H9 (cell line): ENCODE data around the gene TRABD. TPM values are rescaled to one million over a fixed set of nuclear protein-coding genes. Genes with fewer than 3 reads are reported as not detected.
A peak's percentile ranks its signal among the peaks of the same experiment; 100 is the strongest.

Experiments
- DNase-seq: peaks from one replicate; pipeline ENCODE4 v3.0.0-alpha.2; 2017
- H2AFZ ChIP-seq: one replicate; pipeline ENCODE4 v1.6.1; 2013; ENCODE audit warnings: mild to moderate bottlenecking, low read length, control low read depth, moderate library complexity
- H2AK5ac ChIP-seq: 2 replicates; pipeline ENCODE4 v1.6.1; 2013; ENCODE audit warnings: low read length, control low read depth, mixed read lengths; ENCODE audit not compliant: insufficient read length
- H2BK120ac ChIP-seq: one replicate; pipeline ENCODE4 v1.6.1; 2013; ENCODE audit warnings: low read depth, mild to moderate bottlenecking, low read length, control low read depth, inconsistent platforms; ENCODE audit not compliant: poor library complexity, severe bottlenecking
- H2BK12ac ChIP-seq: 2 replicates; pipeline ENCODE4 v1.6.1; 2013; ENCODE audit warnings: low read length, control low read depth, mixed read lengths, low read depth; ENCODE audit not compliant: insufficient read length
- H2BK15ac ChIP-seq: 2 replicates; pipeline ENCODE4 v1.6.1; 2013; ENCODE audit warnings: low read depth, low read length, control low read depth
- H2BK20ac ChIP-seq: one replicate; pipeline ENCODE4 v1.6.1; 2013; ENCODE audit warnings: low read depth, mild to moderate bottlenecking, low read length, control low read depth, inconsistent platforms; ENCODE audit not compliant: poor library complexity, severe bottlenecking
- H2BK5ac ChIP-seq: 2 replicates; pipeline ENCODE4 v1.6.1; 2013; ENCODE audit warnings: low read length, control low read depth, mixed read lengths; ENCODE audit not compliant: insufficient read length
- H3K14ac ChIP-seq: 2 replicates; pipeline ENCODE4 v1.6.1; 2013; ENCODE audit warnings: low read length, control low read depth; ENCODE audit not compliant: insufficient read depth
- H3K18ac ChIP-seq: 2 replicates; pipeline ENCODE4 v1.6.1; 2013; ENCODE audit warnings: low read depth, mild to moderate bottlenecking, mixed read lengths, low read length, control low read depth; ENCODE audit not compliant: insufficient read length
- H3K23ac ChIP-seq: 2 replicates; pipeline ENCODE4 v1.6.1; 2013; ENCODE audit warnings: low read length, control low read depth, mixed read lengths, low read depth; ENCODE audit not compliant: insufficient read length
- H3K23me2 ChIP-seq: 2 replicates; pipeline ENCODE4 v1.6.1; 2013; ENCODE audit warnings: low read depth, mild to moderate bottlenecking, mixed read lengths, low read length, control low read depth; ENCODE audit not compliant: insufficient read length, poor library complexity, severe bottlenecking
- H3K27ac ChIP-seq: 2 replicates; pipeline ENCODE4 v1.5.1; 2013; ENCODE audit warnings: low read length, control low read depth, mixed read lengths, low read depth; ENCODE audit not compliant: insufficient read length
- H3K27me3 ChIP-seq: 2 replicates; pipeline ENCODE4 v1.6.1; 2013; ENCODE audit warnings: low read length, control low read depth, inconsistent platforms; ENCODE audit not compliant: insufficient read depth
- H3K4ac ChIP-seq: 2 replicates; pipeline ENCODE4 v1.6.1; 2013; ENCODE audit warnings: low read depth, mild to moderate bottlenecking, control low read depth, inconsistent platforms, low read length, moderate library complexity
- H3K4me1 ChIP-seq: 2 replicates; pipeline ENCODE4 v1.6.1; 2013; ENCODE audit warnings: low read length, control low read depth, inconsistent platforms; ENCODE audit not compliant: insufficient read depth
- H3K4me2 ChIP-seq: 2 replicates; pipeline ENCODE4 v1.6.1; 2013; ENCODE audit warnings: low read length, control low read depth, mixed read lengths; ENCODE audit not compliant: insufficient read length, insufficient read depth
- H3K56ac ChIP-seq: 2 replicates; pipeline ENCODE4 v1.6.1; 2013; ENCODE audit warnings: low read depth, mild to moderate bottlenecking, mixed read lengths, low read length, control low read depth; ENCODE audit not compliant: insufficient read length
- H3K79me1 ChIP-seq: 2 replicates; pipeline ENCODE4 v1.6.1; 2013; ENCODE audit warnings: low read depth, mild to moderate bottlenecking, moderate library complexity, low read length, control low read depth, inconsistent platforms; ENCODE audit not compliant: insufficient read depth, poor library complexity, severe bottlenecking
- H3K79me2 ChIP-seq: 2 replicates; pipeline ENCODE4 v1.6.1; 2013; ENCODE audit warnings: low read length, control low read depth, inconsistent platforms; ENCODE audit not compliant: insufficient read depth
- H3K9ac ChIP-seq: 2 replicates; pipeline ENCODE4 v1.6.1; 2013; ENCODE audit warnings: low read length, control low read depth, mixed read lengths; ENCODE audit not compliant: insufficient read length; ENCODE audit errors: extremely low read depth
- H3K9me3 ChIP-seq: one replicate; pipeline ENCODE4 v1.6.1; 2013; ENCODE audit warnings: low read depth, low read length, inconsistent platforms; ENCODE audit not compliant: control insufficient read depth
- H3T11ph ChIP-seq: one replicate; pipeline ENCODE4 v1.6.1; 2013; ENCODE audit warnings: mild to moderate bottlenecking, low read length, control low read depth, inconsistent platforms
- H4K20me1 ChIP-seq: one replicate; pipeline ENCODE4 v1.6.1; 2013; ENCODE audit not compliant: control insufficient read depth, insufficient read length, insufficient read depth
- H4K5ac ChIP-seq: 2 replicates; pipeline ENCODE4 v1.6.1; 2013; ENCODE audit warnings: low read depth, mild to moderate bottlenecking, mixed read lengths, low read length, control low read depth; ENCODE audit not compliant: insufficient read length
- H4K8ac ChIP-seq: replicated peaks from 2 replicates; pipeline ENCODE4 v1.6.1; 2013; ENCODE audit warnings: low read length, control low read depth, mixed read lengths, low read depth; ENCODE audit not compliant: insufficient read length
- H4K91ac ChIP-seq: 2 replicates; pipeline ENCODE4 v1.6.1; 2013; ENCODE audit warnings: low read depth, mild to moderate bottlenecking, moderate library complexity, mixed read lengths, low read length, control low read depth; ENCODE audit not compliant: insufficient read length
- H3K27ac Mint-ChIP-seq, 3 experiments: 2 replicates in 2 of 3; 3 replicates in 1 of 3; pipeline ENCODE4 v1.8.0; 2020 to 2021; ENCODE audit warnings: mixed read lengths in 3 of 3, mild to moderate bottlenecking in 1 of 3, moderate library complexity in 1 of 3
- H3K27me3 Mint-ChIP-seq: 2 replicates; pipeline ENCODE4 v1.8.0; 2021; ENCODE audit warnings: low read depth, mild to moderate bottlenecking, moderate library complexity, mixed read lengths
- H3K36me3 Mint-ChIP-seq, 3 experiments: 2 replicates in 2 of 3; 3 replicates in 1 of 3; pipeline ENCODE4 v1.8.0; 2020 to 2021; ENCODE audit warnings: low read depth in 3 of 3, mixed read lengths in 3 of 3; ENCODE audit not compliant: insufficient read depth in 1 of 3
- H3K4me1 Mint-ChIP-seq, 2 experiments: 2 replicates each; pipeline ENCODE4 v1.8.0; 2020; ENCODE audit warnings: mixed read lengths in 2 of 2
- H3K4me3 Mint-ChIP-seq, 2 experiments: 2 replicates in 1 of 2; 3 replicates in 1 of 2; pipeline ENCODE4 v1.8.0; 2020 to 2021; ENCODE audit warnings: mild to moderate bottlenecking in 2 of 2, mixed read lengths in 2 of 2, moderate library complexity in 1 of 2
- H3K9me3 Mint-ChIP-seq, 2 experiments: 2 replicates in 1 of 2; 3 replicates in 1 of 2; pipeline ENCODE4 v1.8.0; 2020; ENCODE audit warnings: mild to moderate bottlenecking in 2 of 2, mixed read lengths in 2 of 2, moderate library complexity in 1 of 2
- CTCF ChIP-seq: fragments of 200-600 bp; sonication (generic); conservative IDR thresholded peaks from 3 replicates; pipeline ENCODE4 v1.8.0; 2021; ENCODE audit warnings: antibody characterized with exemption, mild to moderate bottlenecking
- WGBS: extraction: QIAGEN DNeasy Blood & Tissue Kit; methylation state at CpG from one replicate; pipeline ENCODE4 v1.1.7; 2013; ENCODE audit warnings: missing lambda C conversion rate, low lambda C conversion rate, mixed read lengths; ENCODE audit not compliant: insufficient read length; ENCODE audit errors: extremely low coverage; 5-methylcytosine and 5-hydroxymethylcytosine counted together
- total RNA-seq: library from RNA; stranded (reverse); gene quantifications from 2 replicates; pipeline ENCODE4 v1.2.1, GENCODE V29; 2021

TRABD gene
- total RNA-seq, 1 experiment from 2014 or later, result 47.8 TPM

- H3K14ac ChIP-seq, result no peak overlapping the region
- H2AK5ac ChIP-seq, result no peak overlapping the region
- H3K4me1 ChIP-seq, result no peaks in the 10 kb centered on the region
- no peak overlapping the region for H2BK20ac ChIP-seq
- peaks cover 13% of the 10 kb centered on the region for H3K23me2 ChIP-seq
- H2BK5ac ChIP-seq, result no peak overlapping the region
- H3K9ac ChIP-seq, result no peak overlapping the region
- no peak overlapping the region for H2AFZ ChIP-seq
- peaks cover 11 to 16% of the 10 kb centered on the region in 2 experiments for H3K4me1 Mint-ChIP-seq
- H4K91ac ChIP-seq, result no peak overlapping the region
- H3K9me3 ChIP-seq, result no peaks in the 10 kb centered on the region
- H4K8ac ChIP-seq, result no peak overlapping the region
- peaks cover 16 to 40% (median 34%) of the 10 kb centered on the region in 3 experiments for H3K36me3 Mint-ChIP-seq
- H3T11ph ChIP-seq, result no peak overlapping the region
- peaks cover 5 to 6% of the 10 kb centered on the region in 2 experiments; a peak in 3 of 5 replicates for H3K9me3 Mint-ChIP-seq
- no peak for TF ChIP-seq CTCF
- H3K18ac ChIP-seq, result no peak overlapping the region
- peak overlapping the region; percentile 72 to 86 for H3K4me3 Mint-ChIP-seq
- H3K27me3 Mint-ChIP-seq, result no peaks in the 10 kb centered on the region
- H3K4ac ChIP-seq, result no peak overlapping the region
- H3K23ac ChIP-seq, result no peak overlapping the region
- H2BK15ac ChIP-seq, result no peak overlapping the region
- no peaks in the 10 kb centered on the region for H3K79me1 ChIP-seq
- no peaks in the 10 kb centered on the region; the same call in 1 of the 2 replicates for H3K79me2 ChIP-seq
- no peak for DNase-seq
- no peak overlapping the region for H3K27ac Mint-ChIP-seq
- no peak overlapping the region for H2BK120ac ChIP-seq
- no peak overlapping the region for H3K56ac ChIP-seq
- no peaks in the 10 kb centered on the region for H3K27me3 ChIP-seq
- H4K20me1 ChIP-seq, result peaks cover 3% of the 10 kb centered on the region
- H3K4me2 ChIP-seq, result peak overlapping the region; percentile 54
- WGBS, result no CpG with 5 or more reads among the region's 115 CpGs
- no peak overlapping the region for H3K27ac ChIP-seq
- H2BK12ac ChIP-seq, result no peak overlapping the region
- no peak overlapping the region for H4K5ac ChIP-seq
Measured at GRCh38 chr22:50201191-50202129, 15.7 kb downstream of the TRABD start.
